HepG2 (cell line): ENCODE data around the gene BSG. TPM values are rescaled to one million over a fixed set of nuclear protein-coding genes. Genes with fewer than 3 reads are reported as not detected.

Experiments
- AKAP8 ChIP-seq: sonication (generic); formaldehyde crosslinking; IDR thresholded peaks from 2 replicates; pipeline ENCODE4 v1.5.1; 2020; ENCODE audit warnings: mild to moderate bottlenecking, missing genetic modification reagents
- ATF7 ChIP-seq, 2 experiments: fragments of 450-650 bp in 1 of 2; sonication (generic) in 1 of 2; formaldehyde crosslinking in 1 of 2; IDR thresholded peaks; 2 replicates each; pipeline versions ENCODE4 v1.4.0 to v1.6.1; 2016 to 2020; ENCODE audit warnings: antibody characterized with exemption in 1 of 2, mild to moderate bottlenecking in 1 of 2, missing genetic modification reagents in 1 of 2
- CBX2 ChIP-seq, 2 experiments: fragments of 200-600 bp in 1 of 2; sonication (generic); formaldehyde crosslinking in 1 of 2; IDR thresholded peaks; 2 replicates each; pipeline versions ENCODE4 v1.7.0 to v1.8.1; 2018 to 2022; ENCODE audit warnings: low read depth in 2 of 2, low read length in 1 of 2, mild to moderate bottlenecking in 1 of 2, missing genetic modification reagents in 1 of 2
- MAZ ChIP-seq, 2 experiments: sonication (generic) in 1 of 2; formaldehyde crosslinking in 1 of 2; IDR thresholded peaks; 2 replicates each; pipeline versions ENCODE4 v1.5.0 to v1.6.1; 2012 to 2020; ENCODE audit warnings: low read depth in 2 of 2, mild to moderate bottlenecking in 2 of 2, borderline replicate concordance in 1 of 2, improper control_type of control experiment in 1 of 2, low read length in 1 of 2, missing genetic modification reagents in 1 of 2, moderate library complexity in 1 of 2
- NR2F2 ChIP-seq: IDR thresholded peaks from 2 replicates; pipeline ENCODE4 v1.6.1; 2012; ENCODE audit warnings: low read depth, inconsistent platforms, borderline replicate concordance
- RXRA ChIP-seq: sonication (generic); formaldehyde crosslinking; IDR thresholded peaks from 2 replicates; pipeline ENCODE4 v1.5.1; 2020; ENCODE audit warnings: missing genetic modification reagents
- SKI ChIP-seq: fragments of 450-650 bp; IDR thresholded peaks from one replicate; pipeline ENCODE4 v1.6.1; 2018; ENCODE audit warnings: mild to moderate bottlenecking; ENCODE audit not compliant: partially characterized antibody
- ZBTB3 ChIP-seq: sonication (generic); formaldehyde crosslinking; IDR thresholded peaks from 2 replicates; pipeline ENCODE4 v1.4.0; 2020; ENCODE audit warnings: low read depth, mild to moderate bottlenecking, moderate library complexity, missing genetic modification reagents, borderline replicate concordance
- ZFP36L1 ChIP-seq: sonication (generic); formaldehyde crosslinking; IDR thresholded peaks from 2 replicates; pipeline ENCODE4 v1.8.0; 2022; ENCODE audit warnings: mild to moderate bottlenecking, missing genetic modification reagents, moderate library complexity
- ZNF124 ChIP-seq: sonication (generic); formaldehyde crosslinking; IDR thresholded peaks from 2 replicates; pipeline ENCODE4 v1.4.0; 2020; ENCODE audit warnings: missing genetic modification reagents
- ZNF20 ChIP-seq: sonication (generic); formaldehyde crosslinking; IDR thresholded peaks from 2 replicates; pipeline ENCODE4 v1.4.0; 2020; ENCODE audit warnings: mild to moderate bottlenecking, moderate library complexity, missing genetic modification reagents
- ZNF3 ChIP-seq: IDR thresholded peaks from 2 replicates; pipeline ENCODE4 v1.7.0; 2017; ENCODE audit warnings: inconsistent platforms
- ZNF598 ChIP-seq: sonication (generic); formaldehyde crosslinking; IDR thresholded peaks from 2 replicates; pipeline ENCODE4 v1.5.1; 2020; ENCODE audit warnings: mild to moderate bottlenecking, missing genetic modification reagents, borderline replicate concordance
- ZNF792 ChIP-seq: IDR thresholded peaks from 2 replicates; pipeline ENCODE4 v1.6.1; 2016
- ZNF878 ChIP-seq: sonication (generic); formaldehyde crosslinking; IDR thresholded peaks from 2 replicates; pipeline ENCODE4 v1.8.1; 2023; ENCODE audit warnings: mild to moderate bottlenecking, missing genetic modification reagents, moderate library complexity
- polyA plus RNA-seq, 8 experiments: library from polyadenylated mRNA; depleted of rRNA in 3 of 8; stranded (reverse) in 7 of 8; unstranded in 1 of 8; fragments of >200 nt; fragmentation: Illumina TruSeq in 4 of 8; extraction: Trizol in 4 of 8; gene quantifications; 2 replicates each; pipeline versions ENCODE4 v1.2.1 to v1.2.3, GENCODE V29; 2011 to 2016; ENCODE audit warnings: low read depth in 4 of 8, missing spikeins in 1 of 8, mixed read lengths in 1 of 8; ENCODE audit not compliant: insufficient read depth in 1 of 8
- total RNA-seq, 5 experiments: library from RNA; depleted of rRNA; stranded (reverse); fragments of >200 nt; fragmentation: Illumina TruSeq; extraction: Trizol; gene quantifications; 2 replicates each; pipeline ENCODE4 v1.2.3, GENCODE V29; 2016; ENCODE audit warnings: low read depth in 1 of 5
- TF ChIP-seq, protein P1 (sequence below), 2 experiments: fragments of 450-650 bp in 1 of 2; sonication (generic) in 1 of 2; formaldehyde crosslinking; IDR thresholded peaks; 2 replicates each; pipeline versions ENCODE4 v1.5.0 to v1.8.0; 2020 to 2022; ENCODE audit warnings: mild to moderate bottlenecking in 1 of 2, missing genetic modification reagents in 1 of 2
- TF ChIP-seq, protein P2 (sequence below): sonication (generic); formaldehyde crosslinking; IDR thresholded peaks from 2 replicates; pipeline ENCODE4 v1.9.0; 2021; ENCODE audit warnings: missing genetic modification reagents, mild to moderate bottlenecking, borderline replicate concordance
- TF ChIP-seq, protein P3 (sequence below): sonication (generic); formaldehyde crosslinking; IDR thresholded peaks from 2 replicates; pipeline ENCODE4 v1.8.1; 2023; ENCODE audit warnings: mild to moderate bottlenecking, missing genetic modification reagents
- TF ChIP-seq, protein P4 (sequence below): sonication (generic); formaldehyde crosslinking; IDR thresholded peaks from 2 replicates; pipeline ENCODE4 v1.4.0; 2020; ENCODE audit warnings: missing genetic modification reagents, mild to moderate bottlenecking, borderline replicate concordance
- TF ChIP-seq, protein P5 (sequence below): sonication (generic); formaldehyde crosslinking; IDR thresholded peaks from 2 replicates; pipeline ENCODE4 v1.5.1; 2020; ENCODE audit warnings: mild to moderate bottlenecking, moderate library complexity, missing genetic modification reagents
- TF ChIP-seq, protein P6 (sequence below): sonication (generic); formaldehyde crosslinking; IDR thresholded peaks from 2 replicates; pipeline ENCODE4 v1.4.0; 2020; ENCODE audit warnings: missing genetic modification reagents, low read depth, mild to moderate bottlenecking, borderline replicate concordance

BSG gene
- total and polyA plus RNA-seq, 2 of the 13 experiments (the other 11 are each of a cell fraction or from before 2014, with no cell fraction given), result 309 to 754 TPM

DNA sequence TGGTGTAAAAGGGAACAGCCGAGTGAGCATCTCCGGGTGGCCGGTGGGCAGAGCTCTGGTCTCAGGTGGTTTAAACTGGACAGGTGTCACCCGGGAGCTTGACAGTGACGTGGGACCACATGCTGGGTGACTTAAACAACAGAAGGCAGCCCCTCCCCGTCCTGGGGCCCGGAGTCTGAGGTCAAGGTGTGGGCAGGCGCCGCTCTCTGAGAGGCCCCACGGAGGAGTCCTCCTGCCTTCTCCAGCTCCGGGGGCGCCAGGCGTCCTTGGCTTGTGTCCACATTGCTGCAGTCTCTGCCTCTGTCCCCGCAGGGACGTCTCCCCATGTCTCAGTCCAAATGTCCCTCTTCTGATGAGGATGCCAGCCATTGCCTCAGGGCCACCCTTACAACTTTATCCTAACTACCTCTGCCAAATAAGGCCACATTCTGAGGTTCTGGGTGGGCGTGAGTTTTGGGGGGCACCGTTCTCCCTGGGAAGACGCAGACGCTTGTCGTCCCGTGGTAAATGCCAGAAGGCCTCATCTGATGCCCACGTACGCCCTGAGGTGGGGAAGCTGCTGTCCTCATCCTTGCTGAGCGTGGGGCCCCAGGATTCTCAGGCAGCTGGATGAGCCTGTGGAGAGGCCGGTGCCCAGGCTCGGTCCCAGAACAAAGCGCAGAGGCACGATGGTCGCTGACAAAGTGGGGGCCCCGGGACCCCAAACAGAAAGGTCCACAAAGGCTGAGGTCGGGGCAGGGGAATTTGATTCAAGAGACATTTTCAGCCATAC, 15.6 kb upstream of the BSG start (continued):
- no peak for TF ChIP-seq SKI
- TF ChIP-seq AKAP8 (CRISPR knock-in tag), result no peak
- TF ChIP-seq, protein P1, sequence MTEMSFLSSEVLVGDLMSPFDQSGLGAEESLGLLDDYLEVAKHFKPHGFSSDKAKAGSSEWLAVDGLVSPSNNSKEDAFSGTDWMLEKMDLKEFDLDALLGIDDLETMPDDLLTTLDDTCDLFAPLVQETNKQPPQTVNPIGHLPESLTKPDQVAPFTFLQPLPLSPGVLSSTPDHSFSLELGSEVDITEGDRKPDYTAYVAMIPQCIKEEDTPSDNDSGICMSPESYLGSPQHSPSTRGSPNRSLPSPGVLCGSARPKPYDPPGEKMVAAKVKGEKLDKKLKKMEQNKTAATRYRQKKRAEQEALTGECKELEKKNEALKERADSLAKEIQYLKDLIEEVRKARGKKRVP (CRISPR knock-in tag; IDR thresholded peaks at IDR 0.05), result no peak
- TF ChIP-seq ZNF878 (CRISPR knock-in tag), result no peak; the same call in 1 of the 2 replicates
- no peak for TF ChIP-seq CBX2 (IDR thresholded peaks at IDR 0.05; ENCODE audit: low read depth, low read length)
- 0 out of 2 replicates have a peak, but pooled peaks have one; percentile 16 for TF ChIP-seq CBX2 (CRISPR knock-in tag; IDR thresholded peaks at IDR 0.05; ENCODE audit: low read depth)
- TF ChIP-seq MAZ (IDR thresholded peaks at IDR 0.05; ENCODE audit: borderline replicate concordance, low read depth, low read length), result no peak
- TF ChIP-seq MAZ (CRISPR knock-in tag; IDR thresholded peaks at IDR 0.05; ENCODE audit: low read depth), result no peak
- TF ChIP-seq ZNF598 (CRISPR knock-in tag), result no peak
- TF ChIP-seq ZNF124 (CRISPR knock-in tag), result no peak
- TF ChIP-seq ZFP36L1, result no peak
- no peak for TF ChIP-seq ZNF20 (CRISPR knock-in tag)
- TF ChIP-seq, protein P2, sequence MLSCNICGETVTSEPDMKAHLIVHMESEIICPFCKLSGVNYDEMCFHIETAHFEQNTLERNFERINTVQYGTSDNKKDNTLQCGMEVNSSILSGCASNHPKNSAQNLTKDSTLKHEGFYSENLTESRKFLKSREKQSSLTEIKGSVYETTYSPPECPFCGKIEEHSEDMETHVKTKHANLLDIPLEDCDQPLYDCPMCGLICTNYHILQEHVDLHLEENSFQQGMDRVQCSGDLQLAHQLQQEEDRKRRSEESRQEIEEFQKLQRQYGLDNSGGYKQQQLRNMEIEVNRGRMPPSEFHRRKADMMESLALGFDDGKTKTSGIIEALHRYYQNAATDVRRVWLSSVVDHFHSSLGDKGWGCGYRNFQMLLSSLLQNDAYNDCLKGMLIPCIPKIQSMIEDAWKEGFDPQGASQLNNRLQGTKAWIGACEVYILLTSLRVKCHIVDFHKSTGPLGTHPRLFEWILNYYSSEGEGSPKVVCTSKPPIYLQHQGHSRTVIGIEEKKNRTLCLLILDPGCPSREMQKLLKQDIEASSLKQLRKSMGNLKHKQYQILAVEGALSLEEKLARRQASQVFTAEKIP (CRISPR knock-in tag), result no peak
- TF ChIP-seq, protein P3, sequence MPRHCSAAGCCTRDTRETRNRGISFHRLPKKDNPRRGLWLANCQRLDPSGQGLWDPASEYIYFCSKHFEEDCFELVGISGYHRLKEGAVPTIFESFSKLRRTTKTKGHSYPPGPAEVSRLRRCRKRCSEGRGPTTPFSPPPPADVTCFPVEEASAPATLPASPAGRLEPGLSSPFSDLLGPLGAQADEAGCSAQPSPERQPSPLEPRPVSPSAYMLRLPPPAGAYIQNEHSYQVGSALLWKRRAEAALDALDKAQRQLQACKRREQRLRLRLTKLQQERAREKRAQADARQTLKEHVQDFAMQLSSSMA (CRISPR knock-in tag), result no peak
- TF ChIP-seq, protein P4, sequence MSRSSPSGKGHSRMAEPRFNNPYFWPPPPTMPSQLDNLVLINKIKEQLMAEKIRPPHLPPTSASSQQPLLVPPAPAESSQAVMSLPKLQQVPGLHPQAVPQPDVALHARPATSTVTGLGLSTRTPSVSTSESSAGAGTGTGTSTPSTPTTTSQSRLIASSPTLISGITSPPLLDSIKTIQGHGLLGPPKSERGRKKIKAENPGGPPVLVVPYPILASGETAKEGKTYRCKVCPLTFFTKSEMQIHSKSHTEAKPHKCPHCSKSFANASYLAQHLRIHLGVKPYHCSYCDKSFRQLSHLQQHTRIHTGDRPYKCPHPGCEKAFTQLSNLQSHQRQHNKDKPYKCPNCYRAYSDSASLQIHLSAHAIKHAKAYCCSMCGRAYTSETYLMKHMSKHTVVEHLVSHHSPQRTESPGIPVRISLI (CRISPR knock-in tag), result no peak
- no peak; the same call in 1 of the 2 replicates for TF ChIP-seq ZNF792 (CRISPR knock-in tag)
- TF ChIP-seq ZNF3 (CRISPR knock-in tag), result no peak
- TF ChIP-seq, protein P5, sequence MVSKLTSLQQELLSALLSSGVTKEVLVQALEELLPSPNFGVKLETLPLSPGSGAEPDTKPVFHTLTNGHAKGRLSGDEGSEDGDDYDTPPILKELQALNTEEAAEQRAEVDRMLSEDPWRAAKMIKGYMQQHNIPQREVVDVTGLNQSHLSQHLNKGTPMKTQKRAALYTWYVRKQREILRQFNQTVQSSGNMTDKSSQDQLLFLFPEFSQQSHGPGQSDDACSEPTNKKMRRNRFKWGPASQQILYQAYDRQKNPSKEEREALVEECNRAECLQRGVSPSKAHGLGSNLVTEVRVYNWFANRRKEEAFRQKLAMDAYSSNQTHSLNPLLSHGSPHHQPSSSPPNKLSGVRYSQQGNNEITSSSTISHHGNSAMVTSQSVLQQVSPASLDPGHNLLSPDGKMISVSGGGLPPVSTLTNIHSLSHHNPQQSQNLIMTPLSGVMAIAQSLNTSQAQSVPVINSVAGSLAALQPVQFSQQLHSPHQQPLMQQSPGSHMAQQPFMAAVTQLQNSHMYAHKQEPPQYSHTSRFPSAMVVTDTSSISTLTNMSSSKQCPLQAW (CRISPR knock-in tag), result no peak
- TF ChIP-seq ZBTB3 (CRISPR knock-in tag), result no peak
- no peak for TF ChIP-seq RXRA
- TF ChIP-seq, protein P6, sequence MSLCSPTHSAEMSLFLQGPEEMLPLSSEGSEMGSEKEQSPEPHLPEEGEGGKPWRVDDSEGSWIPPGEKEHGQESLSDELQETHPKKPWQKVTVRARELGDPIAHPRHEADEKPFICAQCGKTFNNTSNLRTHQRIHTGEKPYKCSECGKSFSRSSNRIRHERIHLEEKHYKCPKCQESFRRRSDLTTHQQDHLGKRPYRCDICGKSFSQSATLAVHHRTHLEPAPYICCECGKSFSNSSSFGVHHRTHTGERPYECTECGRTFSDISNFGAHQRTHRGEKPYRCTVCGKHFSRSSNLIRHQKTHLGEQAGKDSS (CRISPR knock-in tag), result no peak
- no peak for TF ChIP-seq NR2F2
- TF ChIP-seq ATF7 (IDR thresholded peaks at IDR 0.05), result no peak
- TF ChIP-seq ATF7 (CRISPR knock-in tag; IDR thresholded peaks at IDR 0.05), result no peak
